ENCODE data around the gene EXOC7. TPM values are rescaled to one million over a fixed set of nuclear protein-coding genes. Genes with fewer than 3 reads are reported as not detected.
"Not testable (repeated sequence)": the region's sequence is repeated elsewhere in the genome, so short reads cannot be mapped to it uniquely, and the experiment has no call there.

The EXOC7 gene
- total RNA-seq, 1 experiment from 2014 or later, result 114 TPM

- TF ChIP-seq CTCF (IDR thresholded peaks at IDR 0.05 in 2 of 3, conservative IDR thresholded peaks at IDR 0.05 in 1 of 3; ENCODE audit: borderline replicate concordance in 1 of 3, insufficient read depth in 1 of 3, low read depth in 2 of 3, low read length in 2 of 3) (no peak), POLR2A (IDR thresholded peaks at IDR 0.05; ENCODE audit: borderline replicate concordance, extremely low read depth, insufficient read depth, insufficient read length) (no peak), CEBPB (IDR thresholded peaks at IDR 0.05; ENCODE audit: low read depth) (no peak)
Measured at GRCh38 chr17:76078860-76079534, 24.6 kb downstream of the EXOC7 start, which contains the start of gene ZACN (continued).

- H3K9me3 ChIP-seq (ENCODE audit: control insufficient read depth in 1 of 2, insufficient read depth in 1 of 2, low read depth in 1 of 2, low read length in 2 of 2); H4K20me1 ChIP-seq (ENCODE audit: insufficient read depth); intact Hi-C loops (cut with micrococcal nuclease); BruUV-seq (replicated peaks); H3K27ac ChIP-seq (ENCODE audit: low read depth, low read length); H3K27me3 ChIP-seq (ENCODE audit: insufficient read depth, low read length); H3K4me1 ChIP-seq (ENCODE audit: control insufficient read depth in 1 of 2, insufficient read depth in 2 of 2, low read length in 2 of 2); H3K79me2 ChIP-seq (ENCODE audit: insufficient read depth, low read length); DNase-seq (ENCODE audit: low read depth, low spot score); POLR2A ChIA-PET; H3K4me3 ChIP-seq (replicated peaks in 1 of 2; ENCODE audit: low read depth in 1 of 2, low read length in 2 of 2); ATAC-seq; RAD21 ChIA-PET (ENCODE audit: low non-redundant PET in 1 of 2, low total read pairs in 2 of 2, uncharacterized antibody in 2 of 2, unreplicated experiment in 2 of 2); CTCF ChIA-PET; H3K9ac ChIP-seq (ENCODE audit: low read length); H3K9me2 ChIP-seq (ENCODE audit: insufficient read depth); H2AFZ ChIP-seq (ENCODE audit: low read depth, low read length, poor library complexity, severe bottlenecking); H3K4me2 ChIP-seq (ENCODE audit: low read length); H3K36me3 ChIP-seq (ENCODE audit: control insufficient read depth in 1 of 2, insufficient read depth in 2 of 2, low read length in 2 of 2): not testable (repeated sequence)
Measured at GRCh38 chr17:76078370-76078769, 25.2 kb downstream of the EXOC7 start.

- Histone ChIP-seq H3K27ac (ENCODE audit: low read depth, low read length) (no peak overlapping the region), H3K36me3 (ENCODE audit: control insufficient read depth in 1 of 2, insufficient read depth in 2 of 2, low read length in 2 of 2) (no peaks in the 10 kb centered on the region; a peak in 1 of 4 replicates), H3K9ac (ENCODE audit: low read length) (no peak overlapping the region), H3K9me2 (ENCODE audit: insufficient read depth) (no peaks in the 10 kb centered on the region), H3K4me2 (ENCODE audit: low read length) (no peak overlapping the region), H3K9me3 (ENCODE audit: control insufficient read depth in 1 of 2, insufficient read depth in 1 of 2, low read depth in 1 of 2, low read length in 2 of 2) (no peaks in the 10 kb centered on the region), H3K27me3 (ENCODE audit: insufficient read depth, low read length) (peaks cover 8% of the 10 kb centered on the region; the same call in 1 of the 2 replicates), H3K4me1 (ENCODE audit: control insufficient read depth in 1 of 2, insufficient read depth in 2 of 2, low read length in 2 of 2) (peaks cover 4 to 5% of the 10 kb centered on the region in 2 experiments), H3K4me3 (replicated peaks in 1 of 2; ENCODE audit: low read depth in 1 of 2, low read length in 2 of 2) (no peak overlapping the region), H2AFZ (ENCODE audit: low read depth, low read length, poor library complexity, severe bottlenecking) (no peak overlapping the region), H3K79me2 (ENCODE audit: insufficient read depth, low read length) (peaks cover 2% of the 10 kb centered on the region; the same call in 1 of the 2 replicates), H4K20me1 (ENCODE audit: insufficient read depth) (no peaks in the 10 kb centered on the region)
- RAD21 ChIA-PET (ENCODE audit: low non-redundant PET in 1 of 2, low total read pairs in 2 of 2, uncharacterized antibody in 2 of 2, unreplicated experiment in 2 of 2), result interaction anchor here in 1 of 2 experiments (0.6 kb wide), 1 partner anchor 181 kb away, joined by 6 read pairs; the partner anchor contains the start of gene TRIM65
- DNase-seq (ENCODE audit: low read depth, low spot score) (no peak), ATAC-seq (no peak)
- intact Hi-C loops (cut with micrococcal nuclease), result no loop called here
- POLR2A ChIA-PET, result no interaction called here
- no peak for TF ChIP-seq SIN3A (IDR thresholded peaks at IDR 0.05; ENCODE audit: low read depth)
- TF ChIP-seq MAX (IDR thresholded peaks at IDR 0.05), result no peak
- TF ChIP-seq TCF7L2 (IDR thresholded peaks at IDR 0.05; ENCODE audit: borderline replicate concordance, extremely low read depth, insufficient read depth, insufficient read length), result no peak
- no peak for TF ChIP-seq RAD21 (IDR thresholded peaks at IDR 0.05; ENCODE audit: low read depth)
- no peak for TF ChIP-seq EZH2 (IDR thresholded peaks at IDR 0.05)
- no TSS peak for BruUV-seq (replicated peaks)
- CTCF ChIA-PET, result no interaction called here
Measured at GRCh38 chr17:76077584-76078110, 25.9 kb downstream of the EXOC7 start.
